ENCODE data around the gene GPC3. TPM values are rescaled to one million over a fixed set of nuclear protein-coding genes. Genes with fewer than 3 reads are reported as not detected.

Gene GPC3
- polyA plus RNA-seq, 1 of the 3 experiments (the other 2 are of a cell fraction): 1.4 TPM

GRCh38 chrX:133913658-133914388 lies 71.6 kb downstream of the GPC3 start (continued):
- TF ChIP-seq REST (IDR thresholded peaks at IDR 0.05; ENCODE audit: low read depth, low read length) (no peak), USF2 (IDR thresholded peaks at IDR 0.05; ENCODE audit: borderline replicate concordance, low read depth, low read length) (no peak), USF1 (IDR thresholded peaks at IDR 0.05; ENCODE audit: borderline replicate concordance, low read depth) (no peak), ZBTB33 (IDR thresholded peaks at IDR 0.05; ENCODE audit: borderline replicate concordance, low read depth) (no peak), FOXJ3 (CRISPR knock-in tag; IDR thresholded peaks at IDR 0.05) (no peak), EP300 (IDR thresholded peaks at IDR 0.05; ENCODE audit: borderline replicate concordance in 1 of 2, low read depth in 1 of 2, low read length in 1 of 2) (no peak), GABPA (IDR thresholded peaks at IDR 0.05; ENCODE audit: low read depth) (no peak)

- Histone ChIP-seq H3K4me1 (ENCODE audit: control insufficient read depth in 1 of 2, insufficient read depth in 2 of 2, low read depth in 1 of 2, low read length in 1 of 2) (no peaks in the 10 kb centered on the region), H2AFZ (ENCODE audit: low read depth) (no peak overlapping the region), H3K9me3 (no peaks in the 10 kb centered on the region), H3K27me3 (ENCODE audit: insufficient read depth) (peaks cover 6% of the 10 kb centered on the region; the same call in 1 of the 2 replicates), H3K79me2 (ENCODE audit: insufficient read depth) (no peaks in the 10 kb centered on the region), H3K36me3 (replicated peaks in 1 of 2; ENCODE audit: control insufficient read depth in 1 of 2, insufficient read depth in 2 of 2, low read length in 1 of 2) (no peaks in the 10 kb centered on the region), H3K4me3 (ENCODE audit: low read depth in 2 of 2, low read length in 1 of 2) (no peak overlapping the region), H4K20me1 (ENCODE audit: insufficient read depth) (no peaks in the 10 kb centered on the region), H3K9me2 (no peaks in the 10 kb centered on the region), H3K27ac (ENCODE audit: low read depth in 2 of 2, low read length in 1 of 2) (no peak overlapping the region), H3K9ac (no peak overlapping the region), H3F3A (replicated peaks; ENCODE audit: insufficient read depth) (no peaks in the 10 kb centered on the region), H3K4me2 (no peak overlapping the region)
- DNase-seq: no peak
- WGBS (ENCODE audit: low lambda C conversion rate): 16% methylated on average over 1 of the region's 1 CpG
- CTCF ChIA-PET: interaction anchor here (0.7 to 1.0 kb wide), 2 partner anchors 121 to 1072 kb away, joined by 3 to 4 read pairs; no protein-coding TSS in a partner anchor
- POLR2A ChIA-PET: no interaction called here
- no peak for TF ChIP-seq POLR2AphosphoS5 (IDR thresholded peaks at IDR 0.05; ENCODE audit: low read depth, low read length)
- TF ChIP-seq CTCF (IDR thresholded peaks at IDR 0.05): no peak
- no peak for TF ChIP-seq TEAD4 (IDR thresholded peaks at IDR 0.05; ENCODE audit: borderline replicate concordance, insufficient read depth)
- no peak for TF ChIP-seq GABPA (IDR thresholded peaks at IDR 0.05; ENCODE audit: low read depth)
- TF ChIP-seq FOSL2 (IDR thresholded peaks at IDR 0.05; ENCODE audit: borderline replicate concordance, low read depth): no peak
- no peak for TF ChIP-seq ZBTB33 (IDR thresholded peaks at IDR 0.05; ENCODE audit: borderline replicate concordance, low read depth)
- TF ChIP-seq EP300 (IDR thresholded peaks at IDR 0.05; ENCODE audit: borderline replicate concordance in 1 of 2, low read depth in 1 of 2, low read length in 1 of 2): no peak
- TF ChIP-seq JUND (IDR thresholded peaks at IDR 0.05): no peak
- TF ChIP-seq IRF3 (IDR thresholded peaks at IDR 0.05; ENCODE audit: low read depth, low read length): no peak
- TF ChIP-seq EZH2phosphoT487 (IDR thresholded peaks at IDR 0.05; ENCODE audit: borderline replicate concordance, low read depth): no peak
- TF ChIP-seq FOXM1 (IDR thresholded peaks at IDR 0.05; ENCODE audit: low read depth): no peak
Observed at GRCh38 chrX:133913009-133913408, 72.4 kb downstream of the GPC3 start.

Data from SK-N-SH (cell line).